HUDEP-2 (cell line): ENCODE data around the gene CAMK2A.
A peak's percentile ranks its signal among the peaks of the same experiment; 100 is the strongest.

Experiments
- DNase-seq, 76 experiments: peaks; one replicate each; lab custom pipeline; 2025; ENCODE audit not compliant: unreplicated experiment in 76 of 76; lab: John Stamatoyannopoulos, UW

The CAMK2A gene

GRCh38 chr5:150219142-150219541 lies 70.4 kb downstream of the CAMK2A start:
- no peak for DNase-seq

- no peak for DNase-seq
These were observed 70.9 kb downstream of the CAMK2A start for GRCh38 chr5:150218693-150219035.

GRCh38 chr5:150217873-150218692 lies 71.5 kb downstream of the CAMK2A start:
- DNase-seq, result peak in 74 of 76 experiments; percentile 1 to 86 (median 59)

- no peak for DNase-seq
These were observed 72.5 kb downstream of the CAMK2A start for GRCh38 chr5:150217038-150217437.

GRCh38 chr5:150215979-150216944 lies 73.3 kb downstream of the CAMK2A start:
- DNase-seq, result no peak

GRCh38 chr5:150214289-150214688 lies 75.3 kb downstream of the CAMK2A start:
- no peak for DNase-seq

GRCh38 chr5:150213530-150213929 lies 76.0 kb downstream of the CAMK2A start:
- no peak for DNase-seq

GRCh38 chr5:150211156-150212030 lies 78.2 kb downstream of the CAMK2A start:
- DNase-seq, result no peak

GRCh38 chr5:150210644-150211043 lies 78.9 kb downstream of the CAMK2A start:
- no peak for DNase-seq

- no peak for DNase-seq
These were observed 80.4 kb downstream of the CAMK2A start for GRCh38 chr5:150209099-150209635.

GRCh38 chr5:150208187-150209098 lies 81.1 kb downstream of the CAMK2A start:
- DNase-seq, result no peak

GRCh38 chr5:150206779-150207115 lies 82.8 kb downstream of the CAMK2A start:
- no peak for DNase-seq

GRCh38 chr5:150206098-150206778 lies 83.3 kb downstream of the CAMK2A start:
- no peak for DNase-seq

GRCh38 chr5:150204590-150204960 lies 85.0 kb downstream of the CAMK2A start:
- DNase-seq, result no peak

GRCh38 chr5:150203832-150204589 lies 85.6 kb downstream of the CAMK2A start:
- peak in 4 of 76 experiments; percentile 1 to 26 (median 12) for DNase-seq

GRCh38 chr5:150202501-150202900 lies 87.1 kb downstream of the CAMK2A start:
- DNase-seq, result no peak

GRCh38 chr5:150197476-150197875 lies 92.1 kb downstream of the CAMK2A start:
- no peak for DNase-seq

GRCh38 chr5:150196986-150197385 lies 92.6 kb downstream of the CAMK2A start:
- DNase-seq, result no peak
